ENCODE results near the gene CNTN4.

DNA sequence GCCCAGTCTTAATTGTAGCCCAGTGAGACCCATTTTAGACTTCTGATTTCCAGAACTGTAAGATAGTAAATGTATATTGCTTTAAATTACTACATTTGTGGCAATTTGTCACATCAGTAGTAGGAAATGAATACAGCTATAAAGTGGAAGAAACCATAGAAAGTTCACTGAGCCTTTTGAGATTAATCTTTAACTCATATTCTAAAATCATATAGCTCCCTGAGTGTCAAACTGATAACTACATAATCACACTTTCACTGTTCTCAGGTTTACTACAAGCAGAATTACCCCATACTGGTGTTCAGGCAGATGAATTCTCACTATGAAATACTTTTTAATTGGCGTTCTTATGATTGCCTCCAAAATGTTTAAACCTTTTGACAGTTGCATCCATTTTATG is 42.8 kb downstream of the CNTN4 start:
- TF ChIP-seq EZH2 (IDR thresholded peaks at IDR 0.05; ENCODE audit: low read depth, unreplicated experiment) (no peak), EZH2phosphoT487 (IDR thresholded peaks at IDR 0.05; ENCODE audit: unreplicated experiment) (no peak), JUNB (IDR thresholded peaks at IDR 0.05; ENCODE audit: unreplicated experiment) (no peak), ZNF331 (CRISPR knock-in tag; IDR thresholded peaks at IDR 0.05; ENCODE audit: low read depth) (no peak), POLR2AphosphoS5 (IDR thresholded peaks at IDR 0.05; ENCODE audit: low read depth) (no peak)
- TF ChIP-seq, protein P1, sequence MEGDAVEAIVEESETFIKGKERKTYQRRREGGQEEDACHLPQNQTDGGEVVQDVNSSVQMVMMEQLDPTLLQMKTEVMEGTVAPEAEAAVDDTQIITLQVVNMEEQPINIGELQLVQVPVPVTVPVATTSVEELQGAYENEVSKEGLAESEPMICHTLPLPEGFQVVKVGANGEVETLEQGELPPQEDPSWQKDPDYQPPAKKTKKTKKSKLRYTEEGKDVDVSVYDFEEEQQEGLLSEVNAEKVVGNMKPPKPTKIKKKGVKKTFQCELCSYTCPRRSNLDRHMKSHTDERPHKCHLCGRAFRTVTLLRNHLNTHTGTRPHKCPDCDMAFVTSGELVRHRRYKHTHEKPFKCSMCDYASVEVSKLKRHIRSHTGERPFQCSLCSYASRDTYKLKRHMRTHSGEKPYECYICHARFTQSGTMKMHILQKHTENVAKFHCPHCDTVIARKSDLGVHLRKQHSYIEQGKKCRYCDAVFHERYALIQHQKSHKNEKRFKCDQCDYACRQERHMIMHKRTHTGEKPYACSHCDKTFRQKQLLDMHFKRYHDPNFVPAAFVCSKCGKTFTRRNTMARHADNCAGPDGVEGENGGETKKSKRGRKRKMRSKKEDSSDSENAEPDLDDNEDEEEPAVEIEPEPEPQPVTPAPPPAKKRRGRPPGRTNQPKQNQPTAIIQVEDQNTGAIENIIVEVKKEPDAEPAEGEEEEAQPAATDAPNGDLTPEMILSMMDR (conservative IDR thresholded peaks at IDR 0.05; ENCODE audit: low read depth in 2 of 2) = no peak

Measured in GM23338 (cell line).